Measurements from ENCODE around the gene TRABD. TPM values are rescaled to one million over a fixed set of nuclear protein-coding genes. Genes with fewer than 3 reads are reported as not detected.
"Not testable (repeated sequence)": the region's sequence is repeated elsewhere in the genome, so short reads cannot be mapped to it uniquely, and the experiment has no call there.

The TRABD gene
- total RNA-seq, 4 donors from 2014 or later: 22.4 to 71.4 (median 27.1) TPM

- Histone ChIP-seq H3K4me1 (peaks cover 0 to 11% (median 4%) of the 10 kb centered on the region in 4 donors), H3K27me3 (peaks cover 0 to 32% of the 10 kb centered on the region in 2 donors), H3K36me3 (no peaks in the 10 kb centered on the region), H3K4me3 (no peak overlapping the region), H3K27ac (no peak overlapping the region), H3K9me3 (no peaks in the 10 kb centered on the region)
- no peak for TF ChIP-seq EP300 (IDR thresholded peaks at IDR 0.05)
- no peak for TF ChIP-seq POLR2A (IDR thresholded peaks at IDR 0.05)
- TF ChIP-seq CTCF (IDR thresholded peaks at IDR 0.05): no peak
- 93 to 94% methylated on average over 12 to 22 of the region's 28 CpGs for WGBS, 2 donors
- DNase-seq (ENCODE audit: low spot score in 2 of 2): no peak
Measured at GRCh38 chr22:50165436-50166123, 20.1 kb upstream of the TRABD start.

GRCh38 chr22:50167689-50168489 is 17.8 kb upstream of the TRABD start:
- no peak for DNase-seq (ENCODE audit: low spot score in 2 of 2)
- peaks cover 0 to 40% of the 10 kb centered on the region in 2 donors for H3K27me3 ChIP-seq
- WGBS, 2 donors: 61 to 66% methylated on average over 11 of the region's 11 CpGs
- TF ChIP-seq POLR2A (IDR thresholded peaks at IDR 0.05) (no peak), CTCF (IDR thresholded peaks at IDR 0.05) (no peak)
- no peaks in the 10 kb centered on the region for H3K9me3 ChIP-seq
- H3K27ac ChIP-seq: no peak overlapping the region
- H3K4me3 ChIP-seq: no peak overlapping the region
- H3K4me1 ChIP-seq: peaks cover 0 to 16% (median 6%) of the 10 kb centered on the region in 4 donors
- no peaks in the 10 kb centered on the region for H3K36me3 ChIP-seq

GRCh38 chr22:50168490-50169180 is 17.1 kb upstream of the TRABD start:
- not testable (repeated sequence) for H3K4me3 ChIP-seq; H3K36me3 ChIP-seq; DNase-seq (ENCODE audit: low spot score in 2 of 2); H3K9me3 ChIP-seq; H3K27ac ChIP-seq
- WGBS, 2 donors: 81 to 88% methylated on average over 5 of the region's 5 CpGs
- peaks cover 0 to 16% (median 6%) of the 10 kb centered on the region in 4 donors for H3K4me1 ChIP-seq
- H3K27me3 ChIP-seq: peaks cover 0 to 40% of the 10 kb centered on the region in 2 donors

GRCh38 chr22:50169181-50169759 is 16.4 kb upstream of the TRABD start:
- H3K27ac ChIP-seq: no peak overlapping the region
- peaks cover 0 to 38% of the 10 kb centered on the region in 2 donors for H3K27me3 ChIP-seq
- no peak for DNase-seq (ENCODE audit: low spot score in 2 of 2)
- no peaks in the 10 kb centered on the region for H3K36me3 ChIP-seq
- 12% methylated on average over 22 to 30 of the region's 36 CpGs for WGBS, 2 donors
- peaks cover 0 to 16% (median 6%) of the 10 kb centered on the region in 4 donors for H3K4me1 ChIP-seq
- peak overlapping the region in 1 of 4 donors; percentile 55 for H3K4me3 ChIP-seq
- H3K9me3 ChIP-seq: no peaks in the 10 kb centered on the region
- TF ChIP-seq EP300 (IDR thresholded peaks at IDR 0.05): no peak
- no peak for TF ChIP-seq CTCF (IDR thresholded peaks at IDR 0.05)
- TF ChIP-seq POLR2A (IDR thresholded peaks at IDR 0.05): no peak

- no peak overlapping the region for H3K27ac ChIP-seq
- H3K4me1 ChIP-seq: peaks cover 0 to 16% (median 6%) of the 10 kb centered on the region in 4 donors
- H3K36me3 ChIP-seq: no peaks in the 10 kb centered on the region
- H3K4me3 ChIP-seq: peak overlapping the region in 3 of 4 donors; percentile 16 to 55 (median 37)
- no peaks in the 10 kb centered on the region for H3K9me3 ChIP-seq
- TF ChIP-seq EP300 (IDR thresholded peaks at IDR 0.05) (no peak), POLR2A (IDR thresholded peaks at IDR 0.05) (no peak), CTCF (IDR thresholded peaks at IDR 0.05) (no peak)
- DNase-seq (ENCODE audit: low spot score in 2 of 2): no peak
- H3K27me3 ChIP-seq: peaks cover 0 to 41% of the 10 kb centered on the region in 2 donors
- WGBS, 2 donors: 1 to 2% methylated on average over 31 to 50 of the region's 70 CpGs
Measured at GRCh38 chr22:50169774-50170341, 15.9 kb upstream of the TRABD start.
